GM19239 (cell line): Measurements from ENCODE around the gene NXF1.
"Not testable (repeated sequence)": the region's sequence is repeated elsewhere in the genome, so short reads cannot be mapped to it uniquely, and the experiment has no call there.

Experiments used
- DNase-seq: peaks from one replicate; pipeline ENCODE4 v3.0.0; 2011; ENCODE audit warnings: low spot score; ENCODE audit not compliant: insufficient read length
- FAIRE-seq: peaks from 2 replicates; lab custom pipeline; 2011; peaks lifted over from hg19 to GRCh38; lab: Jason Lieb, UNC

NXF1 gene

DNA sequence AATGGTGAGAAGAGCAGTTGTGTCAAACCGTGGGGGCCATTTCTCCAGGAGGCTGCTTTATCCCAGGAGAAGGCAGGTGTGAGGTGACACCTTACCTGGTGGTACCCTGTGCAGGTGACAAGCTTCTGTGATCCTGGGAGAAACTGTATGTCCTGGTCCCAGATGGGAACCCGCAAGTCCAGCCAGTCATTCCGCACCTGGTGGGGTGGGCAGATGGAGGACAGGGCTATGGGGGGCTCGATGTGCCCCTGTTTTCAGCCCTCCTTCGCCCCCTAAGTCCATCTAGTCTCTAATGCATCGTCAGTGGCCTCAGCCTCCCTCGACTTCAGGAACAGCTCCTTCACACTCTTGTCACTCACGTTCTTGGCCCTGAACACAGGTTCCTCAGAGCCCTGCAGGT lies 30.1 kb upstream of the NXF1 start:
- DNase-seq: no peak
- FAIRE-seq: no peak

DNA sequence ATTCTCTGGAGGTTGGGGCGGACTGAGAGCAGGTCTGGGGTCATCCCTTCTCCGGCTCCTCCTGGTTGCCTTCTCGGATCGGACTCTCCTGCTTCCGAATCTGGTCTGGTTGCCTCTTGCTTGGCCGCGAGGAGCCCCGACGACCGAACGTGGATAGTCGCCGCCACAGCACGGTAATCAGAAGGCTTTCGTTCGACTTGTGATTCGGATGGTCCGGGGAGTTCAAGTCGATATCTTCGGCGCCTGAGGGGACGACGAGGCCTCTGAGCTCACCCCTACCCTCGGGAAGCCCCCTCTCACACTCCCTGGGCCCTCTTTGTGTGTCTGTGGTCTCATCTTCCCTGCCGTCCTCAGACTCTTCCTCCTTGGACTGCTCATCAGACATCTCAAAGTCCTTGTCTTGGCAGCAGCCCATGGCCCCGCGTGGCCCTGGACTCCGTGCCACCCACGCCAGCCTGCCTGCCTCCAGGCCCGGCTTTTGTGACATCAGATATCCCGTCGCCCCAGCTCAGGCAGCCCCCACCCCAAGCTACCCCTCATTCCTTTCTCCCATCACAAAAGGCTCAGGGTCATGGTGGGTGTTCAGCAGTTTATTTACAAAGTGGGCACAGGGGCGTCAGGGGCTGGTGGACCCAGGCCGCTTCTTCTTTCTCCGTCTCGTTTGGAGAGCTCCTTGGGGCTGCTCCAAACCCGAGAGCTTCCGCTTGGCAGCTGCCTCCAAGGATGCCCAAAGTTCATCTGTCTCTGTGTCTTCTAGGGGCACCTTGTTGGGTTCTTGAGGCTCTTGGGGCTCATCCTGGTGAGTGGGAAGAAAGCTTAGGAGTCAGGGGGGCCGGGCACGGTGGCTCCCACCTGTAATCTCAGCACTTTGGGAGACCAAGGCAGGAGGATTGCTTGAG lies 27.3 kb upstream of the NXF1 start, which contains the start of gene TEX54:
Gene TEX54, minus strand, starts transcription at position 506 of the 899 bp plus-strand sequence.
- FAIRE-seq (no peak), DNase-seq (no peak)

DNA sequence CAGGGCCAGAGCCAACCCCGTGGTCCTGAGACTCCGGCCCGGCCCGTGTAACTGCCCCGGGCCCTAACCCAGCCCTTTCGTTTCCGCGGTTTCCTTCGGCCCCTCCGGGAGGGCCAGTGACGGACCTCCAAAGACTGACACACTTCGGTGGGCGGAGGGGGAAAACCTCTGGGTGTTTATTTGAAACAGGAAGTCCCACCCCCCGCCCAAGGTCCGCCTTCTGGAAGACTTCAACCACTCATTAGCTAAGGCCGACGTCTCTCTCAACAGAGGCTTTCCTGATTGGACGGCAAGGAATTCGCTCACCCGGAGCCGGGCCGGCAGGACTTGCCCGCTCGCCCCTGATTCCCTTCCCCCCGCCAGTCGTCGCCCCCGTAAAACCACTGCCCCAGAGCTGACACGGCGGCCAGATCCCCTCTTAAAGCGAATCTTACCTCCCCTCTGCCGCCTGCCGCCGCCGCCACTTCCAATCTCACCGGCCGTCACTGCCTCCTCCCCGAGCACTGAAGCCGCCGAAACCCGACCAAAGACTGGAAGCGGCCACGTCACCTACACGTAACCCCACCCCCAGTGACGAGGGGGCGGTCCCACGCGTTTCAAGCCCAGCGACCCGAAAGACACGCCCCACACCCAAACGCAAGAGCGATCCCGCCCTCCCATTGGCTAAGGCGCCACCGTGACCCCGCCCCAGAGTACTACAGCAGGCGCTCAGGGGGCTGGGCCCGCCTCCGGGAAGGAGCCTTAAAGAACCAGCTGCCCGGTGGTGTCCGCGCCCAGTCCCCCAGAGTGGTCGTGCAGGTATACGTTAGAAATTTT lies 26.5 kb upstream of the NXF1 start, which contains the start of gene STX5:
Gene STX5, minus strand, starts transcription at position 532 of the 816 bp plus-strand sequence. CDS start 808 bp downstream, outside the sequence.
- DNase-seq (peak; percentile 85), FAIRE-seq (peak; percentile 93)

DNA sequence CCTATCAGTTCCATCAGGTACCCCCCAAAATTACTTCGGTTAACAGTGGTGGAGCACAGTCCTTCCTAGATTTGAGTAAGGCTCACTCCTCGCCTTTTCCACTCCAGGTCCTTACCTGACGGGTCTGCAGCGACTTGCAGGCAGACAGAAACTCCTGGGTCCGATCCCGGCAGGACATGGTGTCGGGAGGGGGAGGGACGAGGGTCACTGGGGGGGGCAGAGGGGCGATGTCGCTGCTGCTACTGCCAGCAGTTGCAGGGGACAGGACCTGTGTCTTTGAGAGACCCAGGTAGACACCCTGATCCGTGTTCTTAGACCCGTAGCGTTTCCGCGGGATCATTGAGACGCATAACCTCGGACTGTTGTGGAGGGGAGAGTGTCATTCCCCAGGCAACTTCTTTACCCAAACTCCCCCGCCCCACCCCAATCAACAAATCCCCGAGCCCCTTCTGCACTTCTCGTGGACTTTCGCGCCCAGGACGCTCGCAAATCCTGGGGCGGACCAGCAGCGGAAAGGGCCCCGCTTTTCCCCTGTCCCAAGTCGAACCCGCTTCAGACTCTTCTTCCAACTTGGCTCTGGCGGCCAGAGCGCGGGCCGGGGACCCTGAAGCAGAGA lies 25.8 kb upstream of the NXF1 start:
- FAIRE-seq (no peak), DNase-seq (no peak)

DNA sequence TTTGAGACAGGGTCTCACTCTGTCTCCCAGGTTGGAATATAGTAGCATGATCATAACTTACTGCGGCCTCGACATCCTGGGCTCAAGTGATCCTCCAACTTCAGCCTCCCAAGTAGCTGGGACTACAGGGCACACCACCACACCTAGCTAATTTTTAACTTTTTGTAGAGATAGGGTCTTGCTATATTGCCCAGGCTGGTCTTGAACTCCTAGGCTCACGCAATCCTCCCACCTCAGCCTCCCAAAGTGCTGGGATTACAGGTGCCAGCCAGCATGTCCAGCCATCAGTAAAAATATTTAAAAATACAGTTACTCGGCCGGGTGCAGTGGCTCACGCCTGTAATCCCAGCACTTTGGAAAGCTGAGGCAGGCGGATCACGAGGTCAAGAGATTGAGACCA lies 22.9 kb upstream of the NXF1 start:
- DNase-seq, FAIRE-seq: not testable (repeated sequence)

DNA sequence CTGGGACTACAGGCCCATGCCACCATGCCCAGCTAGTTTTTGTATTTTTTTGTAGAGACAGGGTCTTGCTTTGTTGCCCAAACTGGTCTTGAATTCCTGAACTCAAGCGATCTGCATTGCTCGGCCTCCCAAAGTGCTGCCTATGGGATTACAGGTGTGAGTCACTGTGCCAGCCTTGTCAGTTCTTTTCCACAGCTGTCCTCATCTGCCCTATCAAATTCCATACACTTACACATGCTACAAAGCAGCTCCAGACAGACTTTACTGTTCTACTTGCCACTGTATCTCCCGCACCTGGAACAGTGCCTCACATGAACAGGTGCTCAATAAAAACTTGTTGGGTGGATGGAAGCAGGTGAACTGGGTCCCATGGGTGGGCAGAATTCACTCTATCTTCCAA lies 18.4 kb upstream of the NXF1 start:
- FAIRE-seq: no peak
- DNase-seq: no peak

DNA sequence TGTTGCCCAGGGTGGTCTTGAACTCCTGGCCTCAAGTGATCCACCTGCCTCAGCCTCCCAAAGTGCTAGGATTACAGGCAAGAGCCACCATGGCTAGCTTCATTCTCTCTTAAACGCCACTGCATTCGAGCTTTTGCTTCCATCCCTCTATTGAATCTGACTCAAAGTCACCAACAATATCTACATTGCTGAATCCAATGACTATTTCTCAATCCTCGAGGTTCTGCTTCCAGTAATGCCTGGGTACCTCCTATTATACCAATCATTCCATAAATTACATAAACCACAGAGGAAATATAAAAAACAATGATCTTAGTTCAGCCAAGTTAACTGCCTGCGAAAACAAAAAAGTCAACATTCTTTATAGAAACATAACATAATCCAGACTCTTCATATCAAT lies 11.9 kb upstream of the NXF1 start:
- FAIRE-seq: no peak

DNA sequence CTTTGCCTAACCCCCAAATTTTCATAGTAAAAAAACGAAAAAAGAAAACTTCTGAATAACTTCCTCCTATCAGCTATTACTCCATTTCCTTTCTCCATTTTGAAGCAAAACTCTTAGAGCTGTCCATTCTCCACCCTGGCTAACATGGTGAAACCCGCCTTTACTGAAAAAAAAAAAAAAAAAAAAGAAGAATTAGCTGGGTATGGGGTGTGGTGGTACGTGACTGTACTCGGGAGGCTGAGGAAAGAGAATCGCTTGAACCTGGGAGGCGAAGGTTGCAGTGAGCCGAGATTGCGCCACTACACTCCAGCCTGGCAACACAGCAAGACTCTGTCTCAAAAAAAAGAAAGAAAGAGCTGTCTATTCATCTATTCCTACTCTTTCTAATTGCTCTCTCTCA lies 11.3 kb upstream of the NXF1 start:
- no peak for FAIRE-seq

More for the DNA sequence above, 11.9 kb upstream of the NXF1 start:
- DNase-seq: no peak

DNA sequence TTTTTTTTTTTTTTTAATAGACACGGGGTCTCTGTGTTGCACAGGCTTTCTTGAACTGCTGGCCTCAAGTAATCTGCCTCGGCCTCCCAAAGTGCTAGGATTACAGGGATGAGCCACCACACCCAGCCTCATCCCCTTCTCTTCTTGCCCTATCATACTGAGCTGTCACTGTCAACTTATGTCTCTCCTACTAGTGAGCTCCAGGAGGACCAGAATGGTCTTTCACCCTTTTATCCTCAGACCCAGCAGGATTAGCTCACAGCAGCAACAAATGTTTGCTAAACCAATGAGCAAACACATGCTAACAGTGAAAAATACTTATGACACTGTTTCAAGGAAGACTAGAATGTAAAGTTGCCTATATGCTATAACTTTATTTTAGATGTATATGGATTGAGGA lies 6.4 kb upstream of the NXF1 start:
- DNase-seq: no peak
- no peak for FAIRE-seq

More for the DNA sequence above, 11.3 kb upstream of the NXF1 start:
- DNase-seq: no peak

DNA sequence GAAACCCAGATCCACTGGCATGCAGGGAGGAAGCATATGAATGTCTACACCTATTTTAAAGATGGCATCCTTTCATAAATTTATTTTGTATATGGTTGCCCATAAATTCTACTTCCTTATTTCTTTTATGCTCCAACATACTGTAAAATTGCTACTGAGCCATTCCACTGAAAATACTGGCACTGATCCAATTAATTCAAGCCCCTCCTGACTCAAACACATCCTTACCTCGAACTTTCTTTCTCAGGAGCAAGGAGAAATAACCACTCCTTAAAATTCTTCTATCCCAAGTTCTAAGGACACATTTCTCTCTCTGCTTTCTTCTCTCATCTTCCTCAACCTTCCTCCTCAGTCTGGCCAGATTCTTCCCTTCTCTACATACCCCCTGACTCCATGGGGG lies 5.5 kb upstream of the NXF1 start:
- FAIRE-seq (no peak), DNase-seq (no peak)

DNA sequence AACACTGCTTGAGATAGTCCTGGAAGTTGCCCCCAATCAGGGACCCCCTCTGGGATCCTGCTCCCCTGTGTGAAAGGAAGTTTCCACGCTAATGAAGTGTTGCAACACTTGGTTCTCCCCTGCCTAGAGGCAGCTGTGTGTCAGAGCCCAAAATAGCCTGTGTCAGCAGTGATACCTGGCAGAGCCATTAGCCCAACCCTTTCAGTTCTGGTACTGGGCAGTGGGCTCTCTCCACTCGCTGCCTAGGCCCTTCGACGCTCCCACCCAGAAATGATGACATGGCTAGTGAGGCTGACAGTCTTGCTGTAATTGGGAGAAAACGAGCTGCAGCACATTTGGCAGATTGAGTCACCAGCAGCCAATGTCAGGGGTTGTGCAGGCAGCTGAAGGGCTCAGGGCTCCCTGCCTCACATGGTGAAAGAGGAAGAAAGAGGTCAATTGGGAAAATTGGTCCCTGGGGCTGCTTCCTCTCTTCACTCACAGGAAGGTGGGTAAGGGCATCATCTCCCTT lies 1.4 kb upstream of the NXF1 start:
- no peak for DNase-seq
- no peak for FAIRE-seq

DNA sequence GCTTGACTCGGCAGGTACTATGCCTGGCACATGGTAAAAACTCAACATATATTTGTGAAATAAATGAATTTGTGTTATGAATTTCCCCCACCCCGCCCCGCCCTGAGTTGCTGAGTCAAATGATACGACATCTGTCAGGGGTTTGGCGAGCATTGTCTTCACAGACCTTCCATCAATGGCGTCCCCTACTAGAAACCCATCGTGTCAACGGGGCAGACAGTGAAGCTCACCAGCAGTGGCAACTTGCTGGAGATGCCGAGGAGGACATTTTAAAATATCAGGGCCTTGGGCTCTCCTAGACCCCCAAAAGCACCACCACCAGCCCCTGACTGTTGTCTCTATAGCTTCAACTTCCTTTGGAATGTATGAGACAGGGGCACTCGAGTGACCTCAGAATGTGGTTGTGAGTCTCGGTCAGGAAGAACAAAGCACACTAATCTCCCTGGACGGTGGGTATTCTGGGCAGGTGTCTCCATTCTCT lies 761 bp upstream of the NXF1 start:
- FAIRE-seq (no peak), DNase-seq (no peak)

DNA sequence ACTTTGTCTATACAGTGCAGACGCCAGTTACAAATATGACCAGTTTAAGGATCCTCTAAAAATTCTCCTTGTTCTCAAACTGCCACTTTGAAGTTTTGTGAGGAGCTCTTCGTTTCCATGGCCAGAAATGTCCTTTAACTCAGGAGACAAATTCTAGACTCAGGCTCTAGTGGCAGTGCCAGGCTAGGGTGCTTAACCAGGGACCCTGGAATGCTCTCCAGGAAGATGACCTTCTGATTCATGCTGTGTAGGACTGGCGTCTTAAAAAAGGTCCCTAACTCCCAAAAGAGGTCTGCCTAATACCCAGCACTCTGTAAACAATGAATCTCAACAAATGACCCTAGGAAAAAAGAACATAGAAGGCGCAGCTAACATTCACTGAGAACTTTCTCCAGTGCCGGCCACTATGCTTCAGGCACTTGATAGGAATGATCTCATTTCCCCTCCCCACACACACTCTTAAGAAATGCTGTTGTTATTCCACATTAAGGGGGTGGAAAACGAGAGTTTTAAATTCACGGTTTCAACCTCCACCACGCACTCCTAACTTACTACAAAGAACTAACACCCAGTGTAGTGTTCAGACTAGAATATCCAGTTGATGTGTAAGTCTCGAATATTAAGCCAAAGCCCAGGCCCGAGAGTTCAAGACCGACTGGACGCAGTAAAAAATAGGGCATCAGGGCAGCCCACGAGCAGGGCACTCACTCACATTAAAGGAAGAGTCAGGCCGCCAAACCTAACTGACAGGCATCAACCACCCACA lies 747 bp downstream of the NXF1 start:
- no peak for DNase-seq
- peak; percentile 88 for FAIRE-seq

DNA sequence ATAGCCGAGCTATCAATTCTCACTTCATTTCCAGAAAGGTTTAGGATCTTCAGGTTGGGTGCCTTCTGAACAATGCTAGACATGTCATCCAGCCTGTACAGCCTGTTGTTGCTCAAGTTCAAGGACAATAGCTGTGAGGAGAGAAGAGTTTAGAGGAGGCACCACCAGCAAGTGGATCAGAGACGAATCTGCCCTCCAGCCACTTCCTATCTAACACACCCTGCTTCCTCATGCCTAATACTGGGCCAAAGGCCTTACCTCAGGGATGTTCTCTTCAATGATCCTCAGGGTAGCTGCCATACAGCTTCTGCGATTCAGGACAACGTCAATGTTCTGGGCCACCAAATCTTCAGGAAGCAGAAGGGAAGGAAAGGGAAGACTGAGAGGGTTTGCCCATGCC lies 4.2 kb downstream of the NXF1 start:
- DNase-seq (no peak), FAIRE-seq (no peak)

DNA sequence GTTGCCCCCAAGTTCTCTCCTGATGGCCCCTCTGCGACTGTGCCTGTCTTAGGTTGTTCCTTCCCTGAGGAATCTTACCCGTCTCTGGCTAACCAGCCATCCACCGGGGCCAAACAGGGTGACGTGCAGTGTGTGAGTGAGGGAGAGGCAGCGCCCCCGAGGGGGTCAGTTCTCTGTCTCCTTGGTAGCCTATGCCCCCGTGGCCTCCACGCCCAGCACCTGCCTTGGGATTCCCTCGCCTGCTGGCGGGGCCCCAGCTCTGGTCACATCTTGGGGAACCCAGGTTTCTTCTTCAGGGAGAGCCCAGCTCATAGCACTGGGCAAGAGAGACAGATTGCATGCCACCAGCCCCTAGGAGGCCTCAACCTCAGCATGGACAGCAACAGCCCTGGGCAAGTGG lies 5.8 kb downstream of the NXF1 start:
- FAIRE-seq: no peak
- DNase-seq: no peak

DNA sequence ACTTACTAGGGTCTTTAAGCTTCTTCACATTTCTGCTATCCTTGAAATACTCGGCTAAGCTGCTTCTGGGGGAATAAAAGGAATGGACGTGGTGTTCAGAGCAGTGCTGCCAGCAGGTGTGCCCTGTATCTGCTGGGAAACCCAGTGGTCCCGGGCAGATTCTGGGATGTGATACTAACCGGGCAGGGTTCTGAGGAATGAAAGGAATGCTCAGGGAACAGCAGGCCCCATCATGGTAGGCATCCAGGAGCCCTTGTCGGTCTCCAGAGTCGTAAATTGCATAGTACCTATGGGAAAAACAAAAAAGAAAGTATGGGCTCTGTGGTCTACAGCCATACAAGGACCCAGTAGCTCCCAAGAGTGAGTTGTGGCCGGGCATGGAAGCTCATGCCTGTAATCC lies 9.0 kb downstream of the NXF1 start:
- no peak for FAIRE-seq
- no peak for DNase-seq

DNA sequence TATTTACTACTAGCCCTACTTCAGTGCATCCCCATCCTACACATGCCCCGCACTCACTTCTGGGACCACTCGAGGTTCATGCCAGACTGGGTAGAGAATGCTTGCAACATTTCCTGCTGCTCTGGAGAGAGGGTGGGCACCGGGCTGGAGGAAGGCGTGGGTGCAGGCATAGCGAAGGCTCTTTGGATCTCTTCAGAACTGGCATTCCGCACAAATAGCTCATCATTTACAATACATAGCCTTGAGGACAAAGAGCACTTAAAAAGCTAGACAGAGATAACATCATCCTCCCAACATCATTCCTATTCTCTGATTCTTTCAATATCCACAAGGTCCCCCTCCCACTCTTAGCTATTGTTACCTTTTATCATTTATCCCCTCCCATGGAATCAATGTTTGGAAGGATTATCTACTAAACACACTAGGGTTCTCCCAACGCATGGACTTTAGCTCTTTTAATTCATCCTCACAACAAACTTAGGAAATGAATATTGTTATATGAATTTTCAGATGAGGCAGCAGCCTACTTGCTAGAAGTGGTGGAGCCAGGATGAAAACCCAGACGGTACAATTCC lies 11.0 kb downstream of the NXF1 start:
- no peak for FAIRE-seq
- DNase-seq: no peak

DNA sequence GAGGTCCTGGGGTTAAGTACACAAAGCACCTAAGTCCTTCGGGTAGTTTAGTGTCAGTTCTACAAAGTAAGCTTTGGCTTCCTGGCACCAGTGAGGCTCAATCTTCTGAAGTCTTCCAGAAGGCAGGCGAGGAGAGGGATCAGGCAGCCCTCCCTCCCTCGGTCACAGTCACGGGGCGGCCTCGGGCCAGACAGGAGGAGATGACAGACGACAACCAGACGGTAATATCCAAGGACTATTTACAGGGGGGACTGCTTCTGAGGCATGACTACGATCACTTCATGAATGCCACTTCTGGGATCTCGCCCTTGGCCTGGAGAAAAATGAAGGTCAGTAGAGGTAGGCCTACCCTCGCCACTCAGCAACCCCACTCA lies 13.1 kb downstream of the NXF1 start:
- no peak for FAIRE-seq

DNA sequence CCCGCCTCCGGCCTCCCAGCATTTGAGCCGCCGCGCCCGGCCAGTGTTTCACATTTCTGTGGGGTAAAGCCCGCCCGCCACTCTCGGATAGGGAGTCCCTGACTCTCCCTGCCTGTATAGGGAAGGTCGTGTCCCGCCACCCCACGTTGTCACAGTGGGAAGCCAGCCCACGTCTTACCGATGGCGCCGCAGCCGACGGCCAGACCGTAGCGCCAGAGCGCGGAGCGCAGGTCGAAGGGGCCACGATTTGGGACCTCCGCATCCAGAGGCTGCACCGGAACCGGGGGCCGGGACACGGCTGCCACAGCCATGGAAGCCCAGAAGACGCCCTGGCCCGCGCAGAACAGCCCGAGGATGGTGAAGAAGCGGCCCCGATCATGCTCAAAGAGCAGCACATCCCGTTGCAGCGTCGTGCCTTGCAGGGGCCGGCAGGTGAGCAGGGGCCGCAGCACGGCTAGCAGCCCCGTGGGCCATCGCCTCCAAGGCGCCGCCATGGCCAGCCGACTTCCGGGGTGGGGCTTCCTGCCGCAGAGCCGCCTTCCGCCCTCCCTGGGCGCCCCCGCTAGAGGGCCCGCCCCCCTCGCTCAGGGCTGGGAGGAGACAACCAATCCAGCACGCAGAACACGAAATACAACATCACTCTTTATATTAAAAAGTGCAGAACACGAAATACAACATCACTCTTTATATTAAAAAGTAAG lies 13.6 kb downstream of the NXF1 start, which contains the start of gene TMEM223:
Gene TMEM223, minus strand, starts transcription at position 506 of the 701 bp plus-strand sequence. Its CDS starts 12 bp downstream, at position 494.
- FAIRE-seq: peak; percentile 78

More for the DNA sequence above, 13.1 kb downstream of the NXF1 start:
- DNase-seq: no peak

More for the DNA sequence above, 13.6 kb downstream of the NXF1 start, which contains the start of gene TMEM223:
- DNase-seq: peak; percentile 87
